HG03565 (cell line): ENCODE measurements around the gene OPN1MW.
"Not testable (repeated sequence)": the region's sequence is repeated elsewhere in the genome, so short reads cannot be mapped to it uniquely, and the experiment has no call there.

Experiments used
- ATAC-seq: cut with Tn5 transposase; IDR thresholded peaks from one replicate; pipeline ENCODE4 v1.9.1; 2021; ENCODE audit warnings: mild to moderate bottlenecking, moderate library complexity; ENCODE audit not compliant: unreplicated experiment

OPN1MW gene

GRCh38 chrX:154209670-154210418, 27.4 kb downstream of the OPN1MW start:
- peak; percentile 84 for ATAC-seq

- ATAC-seq = not testable (repeated sequence)
Observed at GRCh38 chrX:154211057-154211456, 28.7 kb downstream of the OPN1MW start.

GRCh38 chrX:154211499-154211898, 29.1 kb downstream of the OPN1MW start:
- not testable (repeated sequence) for ATAC-seq

GRCh38 chrX:154219456-154219855, 37.1 kb downstream of the OPN1MW start, which contains the start of gene OPN1MW2:
OPN1MW2 (plus strand) TSS chrX:154219756; CDS start chrX:154219816, 60 bp downstream.
- ATAC-seq = not testable (repeated sequence)

GRCh38 chrX:154225292-154225691, 42.9 kb downstream of the OPN1MW start:
- ATAC-seq = not testable (repeated sequence)

- ATAC-seq = not testable (repeated sequence)
Observed at GRCh38 chrX:154226706-154227105, 44.3 kb downstream of the OPN1MW start.

- ATAC-seq = not testable (repeated sequence)
Observed at GRCh38 chrX:154231443-154231842, 49.0 kb downstream of the OPN1MW start.

GRCh38 chrX:154233620-154234019, 51.2 kb downstream of the OPN1MW start:
- not testable (repeated sequence) for ATAC-seq

GRCh38 chrX:154238939-154239559, 56.7 kb downstream of the OPN1MW start:
- not testable (repeated sequence) for ATAC-seq

- ATAC-seq = not testable (repeated sequence)
Observed at GRCh38 chrX:154239982-154240503, 57.6 kb downstream of the OPN1MW start.
